Amygdala (tissue), 56 donors: Measurements from ENCODE around the gene EDEM3.

Experiments used
- DNase-seq, 56 donors: peaks; one replicate each; lab custom pipeline; 2025; lab: John Stamatoyannopoulos, UW

Gene EDEM3

DNA sequence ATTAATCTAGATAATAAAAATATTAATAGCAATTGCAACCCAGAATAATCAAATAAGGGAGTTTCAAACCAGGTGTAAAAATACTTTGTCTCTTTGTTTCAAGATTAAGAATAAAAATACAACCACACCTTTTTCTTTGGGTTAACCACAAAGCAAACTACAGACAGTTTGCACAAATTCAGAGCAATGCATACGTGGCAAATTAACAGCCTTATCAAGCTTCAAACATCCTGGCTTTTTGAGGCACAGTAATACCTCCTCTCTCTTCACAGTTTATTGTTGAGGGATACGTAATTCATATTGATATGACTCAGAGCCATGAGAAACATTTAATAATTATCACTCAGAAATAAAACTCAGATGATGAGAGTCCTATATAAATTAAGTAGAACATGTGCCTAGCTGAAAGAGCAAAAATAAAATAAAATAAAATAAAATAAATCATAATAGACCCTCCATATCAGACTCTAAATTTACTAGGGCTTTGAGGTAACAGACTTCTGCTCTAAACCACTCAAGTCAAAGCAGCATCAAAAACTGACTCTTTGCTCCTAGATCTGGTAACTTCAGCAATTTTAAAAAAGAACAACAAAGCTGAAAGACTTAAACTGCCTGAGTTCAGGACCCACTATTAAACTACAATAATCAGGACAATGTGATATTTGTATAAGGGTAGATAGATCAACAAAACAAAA is 11.4 kb downstream of the EDEM3 start:
- no peak for DNase-seq

GRCh38 chr1:184740344-184740743 is 14.3 kb downstream of the EDEM3 start:
- no peak for DNase-seq

GRCh38 chr1:184739796-184740195 is 14.9 kb downstream of the EDEM3 start:
- no peak for DNase-seq

DNA sequence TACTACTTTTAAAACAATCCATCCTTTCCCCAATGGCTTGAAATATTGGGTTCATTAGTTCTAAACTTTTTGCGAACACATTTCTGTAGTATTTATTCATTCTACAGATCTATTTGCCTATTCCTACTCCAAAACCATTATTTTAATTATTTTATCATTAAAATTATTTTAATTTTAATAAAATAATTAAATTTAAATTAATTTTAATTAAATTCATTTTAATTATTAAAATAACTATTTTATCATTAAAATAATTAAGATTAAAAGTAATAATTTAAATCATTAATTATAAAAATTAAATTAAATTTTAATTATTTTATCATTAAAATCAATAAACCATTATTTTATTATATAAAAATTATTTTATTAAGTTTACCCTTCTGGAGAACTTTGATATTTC is 15.6 kb downstream of the EDEM3 start:
- DNase-seq, result no peak

DNA sequence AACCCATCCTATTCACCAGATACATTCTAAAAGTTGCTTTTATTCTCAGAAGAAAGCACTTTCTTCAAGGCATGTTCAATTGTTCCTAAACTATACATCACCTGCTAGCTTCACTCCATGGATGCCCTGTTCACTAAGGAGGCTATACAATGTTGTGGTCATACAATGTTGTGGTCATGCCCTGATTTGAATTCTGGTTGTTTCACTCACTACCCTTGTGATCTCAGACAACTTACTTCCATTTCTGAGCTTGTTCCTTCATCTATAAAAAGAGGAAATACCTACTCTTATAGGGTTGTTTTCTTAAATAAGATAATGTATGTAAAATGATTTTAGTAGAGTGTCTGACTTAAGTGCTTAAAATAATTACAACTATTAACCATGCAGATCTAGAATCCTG is 19.7 kb downstream of the EDEM3 start:
- no peak for DNase-seq

GRCh38 chr1:184724843-184725242 is 29.8 kb downstream of the EDEM3 start:
- DNase-seq, result no peak

DNA sequence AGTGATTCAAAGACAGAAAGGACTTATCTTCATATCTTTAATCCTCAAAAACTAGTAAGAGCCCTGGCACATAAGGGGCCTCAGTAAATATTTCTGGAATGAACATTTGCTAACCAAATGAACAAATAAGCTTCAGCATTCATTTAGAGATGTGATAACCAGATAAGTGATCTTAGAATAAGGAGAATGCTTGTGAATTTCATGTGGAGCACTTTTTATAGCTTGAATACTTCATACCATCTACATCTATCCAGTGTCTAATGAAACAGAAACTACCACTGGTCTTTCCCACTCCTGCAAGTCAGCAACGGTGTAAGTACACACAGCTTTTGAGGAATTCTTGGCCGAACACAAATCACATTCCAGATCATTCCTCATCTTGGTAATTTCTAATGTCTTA is 38.5 kb downstream of the EDEM3 start:
- no peak for DNase-seq

DNA sequence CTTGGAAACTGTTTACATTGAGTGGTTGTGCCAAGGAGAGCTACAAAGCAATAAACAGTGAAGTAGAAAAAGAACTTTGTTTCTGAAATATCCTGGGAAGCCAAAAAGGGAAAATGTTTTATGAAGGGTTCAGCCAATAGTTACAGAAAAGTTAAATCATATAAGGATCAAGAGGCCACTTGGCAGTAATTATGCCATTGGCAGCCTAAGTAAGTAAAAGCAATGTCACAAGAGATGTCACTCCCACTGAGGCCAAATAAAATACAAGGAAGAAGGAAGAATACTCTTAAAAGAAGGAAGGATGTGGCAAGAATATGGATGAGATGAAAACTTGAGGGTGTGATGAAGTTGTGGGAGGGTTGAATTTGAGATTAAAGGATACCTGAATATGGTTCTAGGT is 45.2 kb downstream of the EDEM3 start:
- no peak for DNase-seq

DNA sequence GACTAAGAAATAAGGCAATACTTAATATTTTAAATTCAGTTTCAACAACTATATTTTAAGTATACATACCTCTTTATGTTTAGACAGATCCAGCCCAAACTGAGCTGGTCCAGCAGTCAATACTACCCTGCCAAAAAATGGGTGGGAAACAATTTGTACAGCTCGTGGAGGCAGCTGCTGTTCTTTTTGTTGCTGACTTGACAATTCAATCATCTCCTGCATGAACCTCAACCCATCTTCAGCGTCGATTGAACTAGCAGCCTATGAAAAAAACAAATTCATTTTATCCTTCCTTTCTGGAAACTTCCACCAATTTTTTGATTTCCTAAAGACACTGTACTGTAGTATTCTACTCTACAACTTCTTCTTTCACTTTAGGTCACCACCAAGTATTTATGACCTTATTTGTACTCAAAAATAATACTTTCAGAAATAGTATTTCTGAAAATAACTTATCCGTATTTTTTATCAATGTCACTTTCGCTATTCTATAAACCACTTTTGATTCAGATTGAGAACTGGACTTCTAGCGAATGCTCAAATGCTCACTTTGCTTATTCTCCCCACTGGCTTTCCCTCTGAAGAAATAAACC is 46.5 kb downstream of the EDEM3 start:
- DNase-seq, result no peak

DNA sequence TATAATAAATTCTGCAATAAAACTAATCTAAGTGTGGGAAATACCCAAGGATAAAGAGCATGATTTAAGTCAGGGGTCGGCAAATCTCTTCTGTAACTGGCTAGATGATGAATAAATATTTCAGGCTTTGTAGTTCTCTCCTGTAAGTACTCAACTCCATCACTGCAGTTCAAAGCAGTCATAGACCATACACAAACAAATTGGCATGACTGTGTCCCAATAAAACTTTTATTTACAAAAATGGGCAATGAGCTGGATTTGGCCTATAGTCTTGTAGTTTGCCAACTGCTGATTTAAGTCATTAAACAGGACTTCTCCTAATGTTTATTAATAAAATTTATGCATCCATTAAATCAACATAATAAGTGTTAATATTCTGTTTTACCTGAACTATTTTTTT is 49.4 kb downstream of the EDEM3 start:
- no peak for DNase-seq

DNA sequence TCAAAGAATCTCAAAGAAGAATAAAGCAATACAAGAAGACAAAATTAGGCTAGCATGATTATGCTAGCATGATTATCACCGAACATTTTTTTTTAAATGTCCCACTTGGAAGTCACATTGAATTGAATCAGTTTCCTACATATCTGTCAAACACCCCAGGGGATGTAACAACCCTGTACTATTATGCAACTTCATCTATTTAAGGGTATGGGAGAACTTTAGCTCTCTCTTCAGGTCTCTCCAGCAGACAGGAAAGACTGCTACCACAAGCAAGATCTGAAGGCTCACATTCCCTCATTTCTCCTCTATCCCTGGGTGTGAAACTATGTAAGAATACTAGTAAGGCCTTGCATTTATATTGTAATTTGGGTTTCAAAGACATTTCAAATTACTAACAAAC is 52.8 kb downstream of the EDEM3 start:
- DNase-seq, result no peak

GRCh38 chr1:184698969-184699368 is 55.7 kb downstream of the EDEM3 start:
- DNase-seq, result no peak

DNA sequence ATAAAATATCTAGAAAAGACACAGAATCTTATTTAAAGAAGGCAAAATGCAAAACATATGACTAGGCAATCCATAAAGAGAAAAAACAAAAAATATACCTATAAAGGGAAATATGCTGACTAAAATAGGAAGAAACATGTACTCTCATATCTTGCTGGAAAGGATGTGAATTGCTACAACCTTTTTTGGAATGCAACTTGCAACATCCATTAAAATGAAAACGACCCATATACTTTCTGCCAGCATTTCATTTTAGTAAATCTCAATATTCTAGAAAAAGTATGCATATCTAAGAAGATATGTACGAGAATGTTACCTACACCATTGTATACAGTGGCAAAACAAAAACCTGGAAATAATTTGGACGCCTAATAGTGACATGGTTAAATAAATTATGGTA is 56.6 kb downstream of the EDEM3 start:
- no peak for DNase-seq

- no peak for DNase-seq
These were observed 58.3 kb downstream of the EDEM3 start for GRCh38 chr1:184696403-184696802.

DNA sequence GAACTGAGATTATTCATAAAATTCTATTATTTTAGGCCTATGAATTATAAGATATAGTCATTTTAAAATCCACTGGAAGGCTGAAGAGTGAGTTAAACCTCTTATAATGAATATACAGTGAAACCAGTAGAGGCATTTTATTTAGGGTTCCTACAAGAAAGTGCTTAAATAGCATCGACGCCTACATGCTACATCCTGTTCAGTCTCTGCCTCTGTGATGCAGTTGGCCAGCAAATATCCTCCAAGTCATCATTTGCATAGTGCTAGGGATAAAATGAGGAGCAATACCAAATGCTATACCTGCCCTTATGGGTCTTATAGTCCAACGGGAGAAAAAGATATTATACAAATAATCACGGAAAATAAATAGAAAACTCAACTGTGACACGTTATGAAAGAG is 59.6 kb downstream of the EDEM3 start:
- peak in 3 of 56 donors; percentile 2 to 4 (median 3) for DNase-seq

- no peak for DNase-seq
These were observed 61.6 kb downstream of the EDEM3 start for GRCh38 chr1:184693011-184693410.

DNA sequence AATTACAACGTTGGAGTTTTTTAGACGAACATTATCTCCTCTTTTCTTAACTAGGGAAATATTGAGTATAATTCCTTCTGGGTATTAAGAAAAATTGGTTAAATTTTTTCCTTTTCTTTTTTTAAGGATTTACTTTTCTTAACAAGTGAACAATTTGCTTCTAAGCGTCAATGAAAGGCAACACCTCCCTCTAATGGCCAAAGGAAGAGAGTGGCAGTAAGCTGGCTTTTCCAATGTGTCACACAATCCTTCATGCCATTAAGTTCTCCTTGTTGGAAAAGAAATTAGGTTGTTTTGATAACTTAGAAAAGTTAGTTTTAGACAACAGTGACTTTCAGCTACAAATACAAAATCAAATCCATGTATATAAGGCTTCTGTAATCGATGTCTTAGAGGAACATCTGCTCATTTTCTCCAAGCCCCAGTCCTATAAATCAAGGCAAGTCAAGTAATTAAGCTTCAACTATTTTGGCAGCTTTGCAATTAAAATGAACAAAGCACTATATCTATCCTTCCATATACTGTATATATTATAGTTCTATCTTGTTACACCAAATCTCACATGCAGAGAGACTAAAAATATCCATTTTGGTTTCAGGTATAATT is 62.8 kb downstream of the EDEM3 start:
- peak in 4 of 56 donors; percentile 0 to 27 (median 6) for DNase-seq

GRCh38 chr1:184686540-184686939 is 68.1 kb downstream of the EDEM3 start:
- DNase-seq, result no peak

GRCh38 chr1:184685116-184685515 is 69.5 kb downstream of the EDEM3 start:
- no peak for DNase-seq

DNA sequence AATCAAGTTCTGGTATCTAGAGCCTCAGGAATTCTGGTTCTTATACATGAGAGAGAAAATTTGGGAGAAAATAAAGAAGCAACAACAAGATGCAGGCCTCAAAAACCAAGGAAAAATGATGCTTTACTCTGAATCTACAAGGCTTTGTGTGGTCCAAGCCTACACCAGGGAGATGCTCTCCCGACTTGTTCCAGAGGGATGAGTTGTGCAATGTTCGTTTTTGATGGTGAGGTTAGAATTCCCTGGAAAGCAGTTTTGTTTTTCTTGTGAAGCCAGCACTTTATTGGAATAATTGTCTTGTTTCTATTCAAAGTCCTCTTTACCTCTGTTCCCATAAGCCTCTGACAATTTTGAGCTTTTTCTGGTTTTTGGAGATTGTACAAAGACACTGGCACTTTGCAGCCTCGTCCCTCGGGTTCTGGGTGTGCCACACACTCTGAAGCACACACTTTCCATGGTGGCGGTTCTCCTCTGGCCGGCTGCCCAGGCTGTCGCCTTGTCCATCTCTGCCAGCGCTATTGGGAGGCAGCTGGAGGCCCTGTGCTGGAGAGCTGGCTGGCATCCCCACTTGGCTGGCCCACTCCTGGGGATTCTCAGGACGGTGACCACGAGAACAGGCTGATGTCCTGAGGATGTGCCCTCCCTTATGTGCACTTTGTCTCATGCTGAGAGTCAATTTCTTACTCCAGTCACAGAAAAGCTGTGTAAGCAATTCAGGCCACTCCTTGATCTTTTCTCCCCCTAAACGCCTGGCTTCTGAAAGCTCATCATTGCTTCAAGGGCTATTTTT is 70.2 kb downstream of the EDEM3 start:
- DNase-seq, result peak in 24 of 56 donors; percentile 5 to 59 (median 30)

DNA sequence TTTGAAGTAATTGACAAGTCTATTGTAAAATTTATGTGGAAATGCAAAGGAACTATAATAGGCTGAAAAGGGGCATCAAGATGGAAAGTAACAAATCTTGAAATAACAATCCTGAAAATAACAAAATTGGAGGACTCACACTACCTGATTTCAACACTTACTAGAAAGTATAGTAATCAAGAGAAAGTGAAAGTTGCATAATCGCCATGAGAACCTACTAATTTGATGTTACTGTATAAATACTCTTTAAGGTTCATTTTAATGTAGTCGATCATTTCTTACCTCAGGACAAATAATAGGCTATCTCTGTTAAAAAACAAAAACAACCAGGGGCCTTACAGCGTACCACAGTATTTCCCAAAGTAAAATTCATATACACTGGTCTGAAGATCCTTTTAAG is 71.7 kb downstream of the EDEM3 start:
- DNase-seq, result no peak
